HG03025 (cell line): Measurements from ENCODE around the gene MOB3A.
"Not testable (repeated sequence)": the region's sequence is repeated elsewhere in the genome, so short reads cannot be mapped to it uniquely, and the experiment has no call there.

ENCODE experiments used
- ATAC-seq: cut with Tn5 transposase; IDR thresholded peaks from one replicate; pipeline ENCODE4 v1.9.1; 2021; ENCODE audit warnings: mild to moderate bottlenecking, moderate library complexity; ENCODE audit not compliant: unreplicated experiment, low FRiP score

MOB3A gene

GRCh38 chr19:2110822-2111221, 14.7 kb upstream of the MOB3A start:
- no peak for ATAC-seq

- ATAC-seq, result no peak
These were observed 13.1 kb upstream of the MOB3A start for GRCh38 chr19:2109046-2109864.

- no peak for ATAC-seq
These were observed 12.3 kb upstream of the MOB3A start for GRCh38 chr19:2108251-2109016.

- ATAC-seq, result no peak
These were observed 7.0 kb upstream of the MOB3A start for GRCh38 chr19:2103045-2103707.

- ATAC-seq, result no peak
These were observed 5.5 kb upstream of the MOB3A start for GRCh38 chr19:2101417-2102335.

GRCh38 chr19:2100719-2101061, 4.6 kb upstream of the MOB3A start:
- ATAC-seq, result no peak

- no peak for ATAC-seq
These were observed 4.0 kb upstream of the MOB3A start for GRCh38 chr19:2099937-2100718.

- no peak for ATAC-seq
These were observed 3.0 kb upstream of the MOB3A start for GRCh38 chr19:2099054-2099501.

GRCh38 chr19:2097886-2098327, 1.8 kb upstream of the MOB3A start:
- ATAC-seq, result no peak

- ATAC-seq, result peak; percentile 1
These were observed 1.2 kb upstream of the MOB3A start for GRCh38 chr19:2097203-2097885.

GRCh38 chr19:2096480-2097202, 515 bp upstream of the MOB3A start, which contains the start of gene IZUMO4:
IZUMO4 (plus strand) TSS chr19:2096915; CDS start chr19:2096946, 31 bp downstream.
- ATAC-seq, result peak; percentile 43

GRCh38 chr19:2091926-2092525, 4.1 kb downstream of the MOB3A start:
- not testable (repeated sequence) for ATAC-seq

- no peak for ATAC-seq
These were observed 6.4 kb downstream of the MOB3A start for GRCh38 chr19:2089727-2090053.

- no peak for ATAC-seq
These were observed 7.0 kb downstream of the MOB3A start for GRCh38 chr19:2089001-2089711.

GRCh38 chr19:2087621-2088100, 8.5 kb downstream of the MOB3A start:
- no peak for ATAC-seq

GRCh38 chr19:2086695-2087620, 9.2 kb downstream of the MOB3A start:
- ATAC-seq, result not testable (repeated sequence)
